ENCODE data around the gene RLN3.
"Not testable (repeated sequence)": the region's sequence is repeated elsewhere in the genome, so short reads cannot be mapped to it uniquely, and the experiment has no call there.

DNA sequence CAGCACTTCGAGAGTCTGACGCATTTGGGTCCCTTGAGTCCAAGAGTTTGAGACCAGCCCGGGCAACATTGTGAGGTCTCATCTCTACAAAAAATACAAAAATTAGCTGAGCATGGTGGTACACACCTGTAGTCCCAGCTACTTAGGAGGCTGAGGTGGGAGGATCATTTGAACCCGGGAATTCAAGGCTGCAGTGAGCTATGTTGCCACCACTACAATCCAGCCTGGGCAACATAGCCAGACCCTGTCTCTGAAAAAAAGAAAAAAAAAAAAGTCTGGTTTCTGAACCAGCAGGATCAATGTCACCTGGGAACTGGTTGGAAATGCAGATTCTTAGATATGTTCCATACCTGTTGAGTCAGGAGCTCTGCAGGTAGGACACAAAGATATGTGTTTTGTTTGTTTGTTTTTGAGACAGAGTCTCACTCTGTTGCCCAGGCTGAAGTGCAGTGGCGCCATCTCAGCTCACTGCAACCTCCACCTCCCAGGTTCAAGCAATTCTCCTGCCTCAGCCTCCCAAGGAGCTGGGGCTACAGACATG, 1.2 kb upstream of the RLN3 start:
- not testable (repeated sequence) for TF ChIP-seq CTCF (IDR thresholded peaks at IDR 0.05 in 8 of 11, conservative IDR thresholded peaks at IDR 0.05 in 3 of 11); POLR2AphosphoS5 (IDR thresholded peaks at IDR 0.05); POLR2A (IDR thresholded peaks at IDR 0.05)
